ENCODE data around the gene ECM1. TPM values are rescaled to one million over a fixed set of nuclear protein-coding genes. Genes with fewer than 3 reads are reported as not detected.

The ECM1 gene
- total RNA-seq (2014; rRNA removed; shearing (Covaris generic)): 22.7 and 43.4 TPM in 2 replicates

GRCh38 chr1:150507912-150508864, at the start of gene ECM1:
Gene ECM1 (plus strand): TSS chr1:150508109. CDS start chr1:150508210, 101 bp downstream.
- DNase-seq (ENCODE audit: low read depth in 1 of 2, low spot score in 2 of 2): peak; percentile 76 to 83
- H3K27me3 ChIP-seq (replicated peaks): no peaks in the 10 kb centered on the region
- no peaks in the 10 kb centered on the region for H3K9me3 ChIP-seq (replicated peaks)
- peaks cover 20% of the 10 kb centered on the region for H3K4me1 ChIP-seq (replicated peaks)
- peak within 1 kb of the TSS; percentile 66 for H3K27ac ChIP-seq
- peak within 1 kb of the TSS; percentile 32 for H3K4me3 ChIP-seq
- peaks cover 70% of the 10 kb centered on the region for H3K36me3 ChIP-seq

- no peak overlapping the region for H3K4me3 ChIP-seq
- no peaks in the 10 kb centered on the region for H3K4me1 ChIP-seq (replicated peaks)
- H3K27ac ChIP-seq: no peak overlapping the region
- H3K9me3 ChIP-seq (replicated peaks): no peaks in the 10 kb centered on the region
- H3K36me3 ChIP-seq: peaks cover 40% of the 10 kb centered on the region
- H3K27me3 ChIP-seq (replicated peaks): no peaks in the 10 kb centered on the region
- peak; percentile 41 to 57 for DNase-seq (ENCODE audit: low read depth in 1 of 2, low spot score in 2 of 2)
These were observed 43.5 kb upstream of the ECM1 start for GRCh38 chr1:150464422-150464826.

- no peak for DNase-seq (ENCODE audit: low read depth in 1 of 2, low spot score in 2 of 2)
- no peaks in the 10 kb centered on the region for H3K27me3 ChIP-seq (replicated peaks)
- H3K4me1 ChIP-seq (replicated peaks): no peaks in the 10 kb centered on the region
- peaks cover 43% of the 10 kb centered on the region for H3K36me3 ChIP-seq
- H3K9me3 ChIP-seq (replicated peaks): no peaks in the 10 kb centered on the region
- H3K4me3 ChIP-seq: no peak overlapping the region
- H3K27ac ChIP-seq: no peak overlapping the region
These were observed 40.9 kb upstream of the ECM1 start for GRCh38 chr1:150466964-150467363.

- H3K4me3 ChIP-seq: no peak overlapping the region
- H3K27me3 ChIP-seq (replicated peaks): peaks cover 5% of the 10 kb centered on the region; the same call in 1 of the 2 replicates
- no peak for DNase-seq (ENCODE audit: low read depth in 1 of 2, low spot score in 2 of 2)
- H3K27ac ChIP-seq: no peak overlapping the region
- no peaks in the 10 kb centered on the region for H3K4me1 ChIP-seq (replicated peaks)
- H3K36me3 ChIP-seq: peaks cover 55% of the 10 kb centered on the region
- no peaks in the 10 kb centered on the region for H3K9me3 ChIP-seq (replicated peaks)
These were observed 38.6 kb upstream of the ECM1 start for GRCh38 chr1:150469291-150469690.

- DNase-seq (ENCODE audit: low read depth in 1 of 2, low spot score in 2 of 2): no peak
- H3K27ac ChIP-seq: no peak overlapping the region
- H3K9me3 ChIP-seq (replicated peaks): no peaks in the 10 kb centered on the region
- no peak overlapping the region for H3K4me3 ChIP-seq
- peaks cover 21% of the 10 kb centered on the region for H3K4me1 ChIP-seq (replicated peaks)
- H3K36me3 ChIP-seq: peaks cover 38% of the 10 kb centered on the region
- H3K27me3 ChIP-seq (replicated peaks): peaks cover 11% of the 10 kb centered on the region; the same call in 1 of the 2 replicates
These were observed 35.2 kb upstream of the ECM1 start for GRCh38 chr1:150472601-150473200.

GRCh38 chr1:150473659-150474058, 34.2 kb upstream of the ECM1 start:
- DNase-seq (ENCODE audit: low read depth in 1 of 2, low spot score in 2 of 2): no peak
- peaks cover 11% of the 10 kb centered on the region; the same call in 1 of the 2 replicates for H3K27me3 ChIP-seq (replicated peaks)
- peaks cover 38% of the 10 kb centered on the region for H3K36me3 ChIP-seq
- H3K4me1 ChIP-seq (replicated peaks): peaks cover 26% of the 10 kb centered on the region
- no peaks in the 10 kb centered on the region for H3K9me3 ChIP-seq (replicated peaks)
- no peak overlapping the region for H3K4me3 ChIP-seq
- H3K27ac ChIP-seq: no peak overlapping the region

- H3K4me3 ChIP-seq: no peak overlapping the region
- peaks cover 26% of the 10 kb centered on the region for H3K4me1 ChIP-seq (replicated peaks)
- H3K36me3 ChIP-seq: peaks cover 35% of the 10 kb centered on the region
- peaks cover 20% of the 10 kb centered on the region for H3K27me3 ChIP-seq (replicated peaks)
- no peak for DNase-seq (ENCODE audit: low read depth in 1 of 2, low spot score in 2 of 2)
- no peaks in the 10 kb centered on the region for H3K9me3 ChIP-seq (replicated peaks)
- H3K27ac ChIP-seq: no peak overlapping the region
These were observed 33.0 kb upstream of the ECM1 start for GRCh38 chr1:150474869-150475268.

GRCh38 chr1:150476754-150477153, 31.2 kb upstream of the ECM1 start:
- Histone ChIP-seq H3K9me3 (replicated peaks) (no peaks in the 10 kb centered on the region), H3K27ac (no peak overlapping the region), H3K4me1 (replicated peaks) (peaks cover 26% of the 10 kb centered on the region), H3K27me3 (replicated peaks) (peaks cover 20% of the 10 kb centered on the region), H3K36me3 (peaks cover 16% of the 10 kb centered on the region), H3K4me3 (no peak overlapping the region)
- DNase-seq (ENCODE audit: low read depth in 1 of 2, low spot score in 2 of 2): peak; percentile 61 to 79

GRCh38 chr1:150477320-150477719, 30.6 kb upstream of the ECM1 start:
- H3K4me1 ChIP-seq (replicated peaks): peaks cover 26% of the 10 kb centered on the region
- H3K27ac ChIP-seq: no peak overlapping the region
- no peak for DNase-seq (ENCODE audit: low read depth in 1 of 2, low spot score in 2 of 2)
- no peak overlapping the region for H3K4me3 ChIP-seq
- H3K9me3 ChIP-seq (replicated peaks): no peaks in the 10 kb centered on the region
- peaks cover 10% of the 10 kb centered on the region for H3K36me3 ChIP-seq
- peaks cover 20% of the 10 kb centered on the region for H3K27me3 ChIP-seq (replicated peaks)

GRCh38 chr1:150477733-150478132, 30.2 kb upstream of the ECM1 start:
- H3K4me1 ChIP-seq (replicated peaks): peaks cover 26% of the 10 kb centered on the region
- no peak overlapping the region for H3K27ac ChIP-seq
- peaks cover 20% of the 10 kb centered on the region for H3K27me3 ChIP-seq (replicated peaks)
- no peaks in the 10 kb centered on the region for H3K9me3 ChIP-seq (replicated peaks)
- no peak for DNase-seq (ENCODE audit: low read depth in 1 of 2, low spot score in 2 of 2)
- H3K4me3 ChIP-seq: no peak overlapping the region
- peaks cover 6% of the 10 kb centered on the region for H3K36me3 ChIP-seq

GRCh38 chr1:150479370-150479769, 28.5 kb upstream of the ECM1 start:
- no peak for DNase-seq (ENCODE audit: low read depth in 1 of 2, low spot score in 2 of 2)
- Histone ChIP-seq H3K4me3 (no peak overlapping the region), H3K36me3 (no peaks in the 10 kb centered on the region), H3K27me3 (replicated peaks) (peaks cover 15% of the 10 kb centered on the region), H3K9me3 (replicated peaks) (no peaks in the 10 kb centered on the region), H3K27ac (no peak overlapping the region), H3K4me1 (replicated peaks) (peaks cover 26% of the 10 kb centered on the region)

- H3K4me1 ChIP-seq (replicated peaks): peaks cover 30% of the 10 kb centered on the region
- no peak overlapping the region for H3K27ac ChIP-seq
- H3K4me3 ChIP-seq: no peak overlapping the region
- no peaks in the 10 kb centered on the region for H3K9me3 ChIP-seq (replicated peaks)
- no peaks in the 10 kb centered on the region for H3K36me3 ChIP-seq
- no peak for DNase-seq (ENCODE audit: low read depth in 1 of 2, low spot score in 2 of 2)
- H3K27me3 ChIP-seq (replicated peaks): peaks cover 15% of the 10 kb centered on the region
These were observed 28.0 kb upstream of the ECM1 start for GRCh38 chr1:150479927-150480352.

GRCh38 chr1:150484431-150484830, 23.5 kb upstream of the ECM1 start:
- H3K4me3 ChIP-seq: no peak overlapping the region
- no peak for DNase-seq (ENCODE audit: low read depth in 1 of 2, low spot score in 2 of 2)
- H3K27ac ChIP-seq: no peak overlapping the region

GRCh38 chr1:150484861-150485260, 23.0 kb upstream of the ECM1 start:
- Histone ChIP-seq H3K4me3 (no peak overlapping the region), H3K9me3 (replicated peaks) (no peaks in the 10 kb centered on the region), H3K36me3 (peaks cover 10% of the 10 kb centered on the region), H3K4me1 (replicated peaks) (peaks cover 12% of the 10 kb centered on the region; the same call in 1 of the 2 replicates), H3K27me3 (replicated peaks) (no peaks in the 10 kb centered on the region; the same call in 1 of the 2 replicates), H3K27ac (no peak overlapping the region)
- DNase-seq (ENCODE audit: low read depth in 1 of 2, low spot score in 2 of 2): no peak

More at GRCh38 chr1:150484431-150484830, 23.5 kb upstream of the ECM1 start:
- H3K4me1 ChIP-seq (replicated peaks): peaks cover 12% of the 10 kb centered on the region; the same call in 1 of the 2 replicates
- peaks cover 4% of the 10 kb centered on the region for H3K27me3 ChIP-seq (replicated peaks)
- peaks cover 8% of the 10 kb centered on the region for H3K36me3 ChIP-seq
- H3K9me3 ChIP-seq (replicated peaks): no peaks in the 10 kb centered on the region
